Activated naive CD8-positive, alpha-beta T cell treated with anti-CD3 and anti-CD28 coated beads for 36 hours (primary cell): ENCODE results near the gene CNKSR3. TPM values are rescaled to one million over a fixed set of nuclear protein-coding genes. Genes with fewer than 3 reads are reported as not detected.
"Not testable (repeated sequence)": the region's sequence is repeated elsewhere in the genome, so short reads cannot be mapped to it uniquely, and the experiment has no call there.

Experiments used
- DNase-seq: peaks from one replicate; pipeline ENCODE4 v3.0.0; 2021
- H3K27ac Mint-ChIP-seq: one replicate; pipeline ENCODE4 v1.8.0; 2022; ENCODE audit warnings: mild to moderate bottlenecking, moderate library complexity, mixed read lengths
- H3K27me3 Mint-ChIP-seq: one replicate; pipeline ENCODE4 v1.8.0; 2022; ENCODE audit warnings: mild to moderate bottlenecking, mixed read lengths
- H3K36me3 Mint-ChIP-seq: one replicate; pipeline ENCODE4 v1.8.0; 2021; ENCODE audit warnings: mild to moderate bottlenecking, mixed read lengths
- H3K4me1 Mint-ChIP-seq: one replicate; pipeline ENCODE4 v1.8.0; 2021; ENCODE audit warnings: mixed read lengths
- H3K4me3 Mint-ChIP-seq: one replicate; pipeline ENCODE4 v1.8.0; 2022; ENCODE audit warnings: mild to moderate bottlenecking, moderate library complexity, mixed read lengths
- H3K9me3 Mint-ChIP-seq: one replicate; pipeline ENCODE4 v1.8.0; 2022; ENCODE audit warnings: mixed read lengths
- total RNA-seq, 2 experiments: library from RNA; stranded (reverse); gene quantifications; one replicate each; pipeline ENCODE4 v1.2.3, GENCODE V29; 2021

Gene CNKSR3
- 1 to 10 TPM; 1.1 to 1.3 TPM for total RNA-seq

GRCh38 chr6:154510144-154510905 lies at the start of gene CNKSR3:
CNKSR3 (minus strand) TSS chr6:154510685; CDS start chr6:154510114, 571 bp downstream.
- Mint-ChIP-seq H3K27ac (no peak within 1 kb of the TSS), H3K9me3 (no peaks in the 10 kb centered on the region), H3K4me1 (peaks cover 8% of the 10 kb centered on the region), H3K36me3 (no peaks in the 10 kb centered on the region), H3K27me3 (peaks cover 77% of the 10 kb centered on the region), H3K4me3 (peak within 1 kb of the TSS; percentile 67)
- peak; percentile 57 for DNase-seq

- H3K36me3 Mint-ChIP-seq: no peaks in the 10 kb centered on the region
- no peak for DNase-seq
- H3K4me3 Mint-ChIP-seq: no peak overlapping the region
- H3K27ac Mint-ChIP-seq: no peak overlapping the region
- no peaks in the 10 kb centered on the region for H3K9me3 Mint-ChIP-seq
- peaks cover 4% of the 10 kb centered on the region for H3K27me3 Mint-ChIP-seq
- H3K4me1 Mint-ChIP-seq: no peaks in the 10 kb centered on the region
Measured at GRCh38 chr6:154558984-154559383, 48.5 kb upstream of the CNKSR3 start.

DNA sequence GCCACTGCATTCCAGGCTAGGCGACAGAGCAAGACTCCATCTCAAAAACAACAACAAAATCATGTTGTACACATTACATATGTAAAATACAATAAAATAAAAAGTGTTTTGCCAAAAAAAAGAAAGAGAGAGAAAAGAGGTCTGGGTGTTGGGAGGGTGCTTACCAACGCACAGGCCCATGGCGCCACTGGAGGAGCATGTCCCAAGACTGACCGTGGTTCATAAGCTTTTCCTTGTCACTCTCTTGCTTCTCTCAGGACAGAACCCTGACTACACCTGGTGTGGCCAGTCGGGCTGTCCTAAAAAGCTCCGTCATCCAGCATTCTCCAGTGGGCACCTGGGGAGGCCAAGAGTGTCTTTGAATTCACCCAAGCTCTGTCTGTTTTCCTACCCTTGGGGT lies 48.0 kb upstream of the CNKSR3 start:
- Mint-ChIP-seq H3K4me3 (no peak overlapping the region), H3K4me1 (no peaks in the 10 kb centered on the region), H3K36me3 (no peaks in the 10 kb centered on the region), H3K27ac (no peak overlapping the region), H3K9me3 (no peaks in the 10 kb centered on the region), H3K27me3 (peaks cover 4% of the 10 kb centered on the region)
- no peak for DNase-seq

GRCh38 chr6:154555073-154555677 lies 44.7 kb upstream of the CNKSR3 start:
- Mint-ChIP-seq H3K4me3 (no peak overlapping the region), H3K27ac (no peak overlapping the region), H3K36me3 (no peaks in the 10 kb centered on the region)

DNA sequence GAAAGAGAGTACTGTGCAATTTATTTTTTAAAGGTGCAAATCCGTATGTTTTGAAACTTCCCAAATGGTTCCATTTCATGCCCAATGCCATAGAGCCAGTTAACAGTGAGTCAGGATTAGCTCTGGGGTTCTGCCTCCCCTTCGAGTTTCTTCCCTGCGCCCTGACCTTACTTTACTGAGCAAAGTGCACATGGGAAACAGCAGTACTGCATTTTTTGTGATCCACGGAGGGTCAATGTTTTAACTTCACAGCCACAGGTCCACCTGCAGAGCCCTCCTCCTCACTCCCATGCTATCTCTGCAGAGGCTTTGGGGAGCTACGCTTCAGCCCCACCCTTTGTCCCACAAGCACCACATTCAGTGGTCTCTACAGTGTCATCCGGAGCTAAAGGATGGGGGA lies 44.0 kb upstream of the CNKSR3 start:
- no peak for DNase-seq
- H3K9me3 Mint-ChIP-seq: no peaks in the 10 kb centered on the region
- no peaks in the 10 kb centered on the region for H3K27me3 Mint-ChIP-seq
- H3K4me3 Mint-ChIP-seq: no peak overlapping the region
- no peaks in the 10 kb centered on the region for H3K4me1 Mint-ChIP-seq
- no peaks in the 10 kb centered on the region for H3K36me3 Mint-ChIP-seq
- H3K27ac Mint-ChIP-seq: no peak overlapping the region

More at GRCh38 chr6:154555073-154555677, 44.7 kb upstream of the CNKSR3 start:
- H3K4me1 Mint-ChIP-seq: no peaks in the 10 kb centered on the region
- no peak for DNase-seq
- H3K27me3 Mint-ChIP-seq: no peaks in the 10 kb centered on the region
- no peaks in the 10 kb centered on the region for H3K9me3 Mint-ChIP-seq

GRCh38 chr6:154550779-154551178 lies 40.3 kb upstream of the CNKSR3 start:
- Mint-ChIP-seq H3K36me3 (no peaks in the 10 kb centered on the region), H3K27me3 (peaks cover 4% of the 10 kb centered on the region), H3K4me3 (no peak overlapping the region), H3K27ac (no peak overlapping the region), H3K9me3 (no peaks in the 10 kb centered on the region), H3K4me1 (no peaks in the 10 kb centered on the region)
- no peak for DNase-seq

DNA sequence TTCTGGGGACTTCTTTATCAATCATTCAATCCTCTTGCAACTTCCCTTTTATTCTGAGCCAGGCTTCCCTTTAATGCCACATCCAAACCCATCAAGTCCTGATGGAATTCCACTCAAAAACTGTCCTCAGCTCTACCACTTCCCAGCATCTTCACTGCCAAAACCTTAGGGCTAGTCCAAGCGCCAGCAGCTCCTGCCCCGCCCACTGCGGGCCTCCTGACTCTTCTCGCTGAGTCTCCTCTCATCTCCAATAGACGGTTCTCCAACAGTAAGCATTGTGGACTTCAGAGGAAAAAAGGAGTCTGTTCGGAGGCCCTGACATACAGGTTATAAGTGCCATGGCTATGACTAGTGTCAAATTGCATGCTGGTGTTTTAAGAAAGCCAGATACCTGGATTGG lies 38.7 kb upstream of the CNKSR3 start:
- no peak for DNase-seq
- H3K36me3 Mint-ChIP-seq: no peaks in the 10 kb centered on the region
- H3K27ac Mint-ChIP-seq: no peak overlapping the region
- H3K9me3 Mint-ChIP-seq: no peaks in the 10 kb centered on the region
- H3K27me3 Mint-ChIP-seq: peaks cover 4% of the 10 kb centered on the region
- H3K4me3 Mint-ChIP-seq: no peak overlapping the region
- H3K4me1 Mint-ChIP-seq: no peaks in the 10 kb centered on the region

DNA sequence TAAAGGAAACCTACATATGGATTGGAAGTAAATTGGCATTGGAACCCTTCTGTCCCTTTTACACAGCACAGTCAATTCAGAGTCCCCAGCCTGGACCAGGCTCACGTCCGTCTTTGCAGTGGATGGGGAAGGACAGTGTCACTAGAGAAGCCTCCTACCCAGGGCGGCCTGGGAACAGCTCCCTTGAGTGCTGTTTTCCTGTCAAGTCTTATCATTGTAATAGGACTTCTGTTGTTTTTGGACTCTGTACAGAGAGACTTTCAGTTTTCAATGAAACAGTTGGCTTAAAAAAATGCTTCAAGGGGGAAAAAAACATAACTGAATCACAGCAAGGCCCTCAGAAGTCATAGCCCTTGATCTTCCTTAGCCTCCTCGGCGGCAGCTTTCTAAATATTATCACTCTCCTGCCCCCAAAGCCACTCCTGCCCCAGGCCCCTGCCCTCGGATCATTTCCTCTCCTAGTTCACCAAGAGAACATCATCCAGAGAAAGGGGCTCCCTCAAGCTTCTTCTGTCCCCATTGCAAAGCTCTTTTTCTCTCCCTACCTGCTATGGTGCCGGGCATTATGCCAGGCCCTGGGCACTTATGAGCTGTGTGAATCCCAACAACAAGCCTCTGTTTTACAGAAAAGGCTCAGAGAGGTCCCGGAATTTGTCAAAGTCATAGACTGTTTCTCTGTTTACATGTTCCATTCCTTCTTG lies 37.8 kb upstream of the CNKSR3 start:
- Mint-ChIP-seq H3K36me3 (no peaks in the 10 kb centered on the region), H3K4me3 (no peak overlapping the region), H3K4me1 (no peaks in the 10 kb centered on the region), H3K27ac (no peak overlapping the region), H3K9me3 (no peaks in the 10 kb centered on the region), H3K27me3 (peaks cover 4% of the 10 kb centered on the region)
- DNase-seq: no peak

DNA sequence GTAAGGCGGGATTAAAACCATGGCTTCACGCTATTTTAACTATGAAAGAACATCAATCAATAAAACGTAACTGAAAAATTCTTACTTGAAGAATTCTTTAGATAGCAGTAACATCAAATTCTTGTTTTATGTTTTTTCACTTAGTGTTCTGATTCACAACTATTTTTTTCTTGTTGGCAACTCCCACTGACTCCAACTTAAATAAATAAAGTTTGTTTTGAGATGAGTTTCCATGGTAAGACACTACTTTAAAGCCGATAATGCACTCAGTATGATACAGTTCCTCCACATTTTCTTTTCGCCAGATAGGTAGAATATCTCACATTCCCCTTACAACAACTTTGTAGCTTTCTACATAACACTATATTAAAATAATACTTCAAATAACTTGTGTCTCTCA lies 33.1 kb upstream of the CNKSR3 start:
- no peaks in the 10 kb centered on the region for H3K4me1 Mint-ChIP-seq

DNA sequence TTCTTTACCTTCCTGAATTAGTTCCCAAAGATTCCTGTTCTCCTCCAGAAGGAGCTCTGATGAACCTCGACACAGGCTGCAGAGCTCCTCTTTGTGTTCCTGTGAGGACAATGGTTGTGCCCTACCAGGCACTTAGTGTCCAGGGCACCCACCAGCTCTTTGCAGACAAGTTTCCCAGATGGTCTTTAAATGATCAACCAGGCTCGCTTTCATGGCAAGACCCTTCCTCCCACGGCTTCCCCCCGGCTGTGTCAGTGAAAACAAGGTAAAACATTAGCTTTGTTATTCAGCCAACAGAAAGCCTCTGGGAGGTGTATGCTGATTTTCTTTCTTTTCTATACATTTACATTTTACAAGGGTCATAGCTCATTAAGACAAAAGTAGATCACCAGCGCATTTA lies 32.3 kb upstream of the CNKSR3 start:
- Mint-ChIP-seq H3K27ac (no peak overlapping the region), H3K9me3 (no peaks in the 10 kb centered on the region)

More for the DNA sequence above, 33.1 kb upstream of the CNKSR3 start:
- H3K27ac Mint-ChIP-seq: no peak overlapping the region
- H3K36me3 Mint-ChIP-seq: no peaks in the 10 kb centered on the region
- no peak overlapping the region for H3K4me3 Mint-ChIP-seq
- H3K9me3 Mint-ChIP-seq: no peaks in the 10 kb centered on the region
- no peak for DNase-seq
- peaks cover 4% of the 10 kb centered on the region for H3K27me3 Mint-ChIP-seq

DNA sequence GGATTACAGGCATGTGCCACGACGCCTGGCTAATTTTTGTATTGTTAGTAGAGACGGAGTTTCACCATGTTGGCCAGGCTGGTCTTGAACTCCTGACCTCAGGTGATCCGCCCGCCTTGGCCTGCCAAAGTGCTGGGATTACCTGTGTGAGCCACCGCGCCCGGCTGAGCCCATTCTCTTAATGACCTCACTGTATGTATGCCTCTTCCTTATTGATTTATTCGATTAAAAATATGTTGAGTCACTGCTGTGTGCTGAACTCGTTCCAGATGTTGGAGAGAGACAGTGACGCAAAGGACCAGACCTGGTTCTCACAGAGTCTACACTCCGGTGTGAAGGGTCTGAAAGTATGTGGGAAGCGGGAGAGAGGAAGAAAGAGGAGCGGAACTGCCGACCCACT lies 31.4 kb upstream of the CNKSR3 start:
- H3K27ac Mint-ChIP-seq, DNase-seq: not testable (repeated sequence)

More for the DNA sequence above, 32.3 kb upstream of the CNKSR3 start:
- no peak for DNase-seq
- Mint-ChIP-seq H3K36me3 (no peaks in the 10 kb centered on the region), H3K4me1 (no peaks in the 10 kb centered on the region), H3K27me3 (peaks cover 4% of the 10 kb centered on the region), H3K4me3 (no peak overlapping the region)

GRCh38 chr6:154539593-154540269 lies 29.2 kb upstream of the CNKSR3 start:
- H3K4me3 Mint-ChIP-seq: no peak overlapping the region
- no peak for DNase-seq
- no peaks in the 10 kb centered on the region for H3K27me3 Mint-ChIP-seq
- no peaks in the 10 kb centered on the region for H3K36me3 Mint-ChIP-seq
- no peak overlapping the region for H3K27ac Mint-ChIP-seq
- H3K4me1 Mint-ChIP-seq: no peaks in the 10 kb centered on the region
- no peaks in the 10 kb centered on the region for H3K9me3 Mint-ChIP-seq

More for the DNA sequence above, 31.4 kb upstream of the CNKSR3 start:
- not testable (repeated sequence) for H3K4me1 Mint-ChIP-seq, H3K4me3 Mint-ChIP-seq, H3K27me3 Mint-ChIP-seq, H3K36me3 Mint-ChIP-seq, H3K9me3 Mint-ChIP-seq

GRCh38 chr6:154538640-154539191 lies 28.2 kb upstream of the CNKSR3 start:
- no peak for DNase-seq
- Mint-ChIP-seq H3K9me3 (no peaks in the 10 kb centered on the region), H3K4me3 (no peak overlapping the region), H3K27me3 (no peaks in the 10 kb centered on the region), H3K4me1 (no peaks in the 10 kb centered on the region), H3K36me3 (no peaks in the 10 kb centered on the region), H3K27ac (no peak overlapping the region)

GRCh38 chr6:154537511-154538325 lies 27.2 kb upstream of the CNKSR3 start:
- Mint-ChIP-seq H3K4me1 (no peaks in the 10 kb centered on the region), H3K27me3 (no peaks in the 10 kb centered on the region), H3K9me3 (no peaks in the 10 kb centered on the region), H3K36me3 (no peaks in the 10 kb centered on the region), H3K4me3 (no peak overlapping the region), H3K27ac (no peak overlapping the region)
- no peak for DNase-seq
